B cell (primary cell): ENCODE data around the gene PROM1. TPM values are rescaled to one million over a fixed set of nuclear protein-coding genes. Genes with fewer than 3 reads are reported as not detected.

Experiments used
- ATAC-seq: fragments of 200-7000 bp; cut with Tn5 transposase; one replicate; pipeline ENCODE4 v1.10.0; 2021; ENCODE audit warnings: low read depth, mild to moderate bottlenecking, moderate number of reproducible peaks, moderate library complexity
- CTCF ChIA-PET: fragments of 350-600 bp; sonication (Branson Sonifier 250); formaldehyde crosslinking; loops from one replicate; lab custom pipeline; 2021; ENCODE audit warnings: antibody characterized with exemption, inconsistent platforms; lab: Charles Lee
- POLR2A ChIA-PET: fragments of 350-600 bp; sonication (Branson Sonifier 250); formaldehyde crosslinking; loops from one replicate; lab custom pipeline; 2021; ENCODE audit warnings: antibody characterized with exemption; lab: Charles Lee
- DNase-seq: peaks from one replicate; pipeline ENCODE4 v3.0.0; 2013
- H2AFZ ChIP-seq: 2 replicates; pipeline ENCODE4 v1.6.1; 2012; ENCODE audit warnings: mild to moderate bottlenecking, low read depth, low read length; ENCODE audit not compliant: insufficient read depth, poor library complexity, severe bottlenecking
- H3K27ac ChIP-seq, 2 donors: 1 replicate in 1 of 2; 2 replicates in 1 of 2; pipeline ENCODE4 v1.5.1; 2012 to 2013; ENCODE audit warnings: low read length in 2 of 2, mild to moderate bottlenecking in 2 of 2, moderate library complexity in 1 of 2
- H3K27me3 ChIP-seq, 4 experiments: fragments of 200-600 bp in 1 of 4; sonication (generic) in 1 of 4; replicated peaks in 1 of 4; 1 replicate in 2 of 4; 2 replicates in 2 of 4; pipeline versions ENCODE4 v1.6.1 to v1.7.0; 2013 to 2016; ENCODE audit warnings: low read length in 3 of 4, mild to moderate bottlenecking in 2 of 4, mixed read lengths in 1 of 4, moderate library complexity in 1 of 4; ENCODE audit not compliant: insufficient read depth in 4 of 4, control insufficient read depth in 3 of 4; ENCODE audit errors: control extremely low read depth in 1 of 4
- H3K36me3 ChIP-seq, 2 experiments: replicated peaks in 1 of 2; 1 replicate in 1 of 2; 2 replicates in 1 of 2; pipeline versions ENCODE4 v1.6.1 to v1.7.1; 2013; ENCODE audit warnings: low read length in 1 of 2; ENCODE audit not compliant: insufficient read depth in 2 of 2, control insufficient read depth in 1 of 2; ENCODE audit errors: control extremely low read depth in 1 of 2, extremely low read depth in 1 of 2
- H3K4me1 ChIP-seq, 2 donors: fragments of 200-600 bp in 1 of 2; sonication (generic) in 1 of 2; 1 replicate in 1 of 2; 2 replicates in 1 of 2; pipeline versions ENCODE4 v1.5.1 to v1.6.1; 2013 to 2017; ENCODE audit warnings: low read length in 2 of 2; ENCODE audit not compliant: control insufficient read depth in 2 of 2, insufficient read depth in 2 of 2
- H3K4me2 ChIP-seq: replicated peaks from 2 replicates; pipeline ENCODE3; 2012; ENCODE audit warnings: mild to moderate bottlenecking, low read depth, low read length; ENCODE audit not compliant: poor library complexity, severe bottlenecking
- H3K4me3 ChIP-seq, 5 experiments: fragments of 200-600 bp in 1 of 5; sonication (generic) in 1 of 5; 1 replicate in 3 of 5; 2 replicates in 2 of 5; pipeline versions ENCODE4 v1.5.1 to v1.7.0; 2011 to 2016; ENCODE audit warnings: low read length in 4 of 5, mild to moderate bottlenecking in 4 of 5, low read depth in 2 of 5, control low read depth in 1 of 5, moderate library complexity in 1 of 5; ENCODE audit not compliant: insufficient read depth in 1 of 5; ENCODE audit errors: control extremely low read depth in 1 of 5, extremely low read depth in 1 of 5
- H3K79me2 ChIP-seq: fragments of 200-600 bp; sonication (generic); one replicate; pipeline ENCODE4 v1.6.0; 2016; ENCODE audit warnings: low read length; ENCODE audit not compliant: control insufficient read depth, insufficient read depth
- H3K9ac ChIP-seq: fragments of 200-600 bp; sonication (generic); 2 replicates; pipeline ENCODE4 v1.6.1; 2017; ENCODE audit warnings: mild to moderate bottlenecking, low read length, moderate library complexity
- H3K9me3 ChIP-seq, 3 donors: one replicate each; pipeline versions ENCODE4 v1.6.1 to v1.7.1; 2013; ENCODE audit warnings: low read length in 2 of 3; ENCODE audit not compliant: control insufficient read depth in 2 of 3, insufficient read depth in 1 of 3; ENCODE audit errors: control extremely low read depth in 1 of 3
- H4K20me1 ChIP-seq: 2 replicates; pipeline ENCODE4 v1.6.0; 2012; ENCODE audit warnings: mild to moderate bottlenecking, low read length; ENCODE audit not compliant: insufficient read depth, control insufficient read depth, poor library complexity, severe bottlenecking
- H3K27ac Mint-ChIP-seq: one replicate; pipeline ENCODE4 v1.8.0; 2021; ENCODE audit warnings: mixed read lengths
- H3K27me3 Mint-ChIP-seq: one replicate; pipeline ENCODE4 v1.8.0; 2021; ENCODE audit warnings: mixed read lengths
- H3K4me1 Mint-ChIP-seq: one replicate; pipeline ENCODE4 v1.8.0; 2021; ENCODE audit warnings: mixed read lengths
- H3K4me3 Mint-ChIP-seq: one replicate; pipeline ENCODE4 v1.8.0; 2021; ENCODE audit warnings: mixed read lengths
- H3K9me3 Mint-ChIP-seq: one replicate; pipeline ENCODE4 v1.8.0; 2022; ENCODE audit warnings: mixed read lengths; ENCODE audit not compliant: insufficient read depth
- EZH2 ChIP-seq: IDR thresholded peaks from 2 replicates; pipeline ENCODE4 v1.6.1; 2012; ENCODE audit warnings: borderline replicate concordance, low read depth, mild to moderate bottlenecking, moderate library complexity, low read length; ENCODE audit not compliant: insufficient read depth, poor library complexity, severe bottlenecking
- WGBS: methylation state at CpG from one replicate; pipeline ENCODE4 v1.1.5; 2013; ENCODE audit warnings: missing lambda C conversion rate; ENCODE audit not compliant: insufficient coverage; 5-methylcytosine and 5-hydroxymethylcytosine counted together
- intact Hi-C: fragments of 100-400 bp; cut with micrococcal nuclease; formaldehyde crosslinking; loops from one replicate; pipeline ENCODE4 v1.10.0; 2022
- polyA plus RNA-seq: library from polyadenylated mRNA; depleted of rRNA; stranded (reverse); fragments of >200 nt; gene quantifications from 2 replicates; pipeline ENCODE4 v1.2.3, GENCODE V29; 2012
- total RNA-seq, 2 donors: library from RNA; stranded (reverse); fragments of 120-200 nt in 1 of 2; gene quantifications; 1 replicate in 1 of 2; 2 replicates in 1 of 2; pipeline versions ENCODE4 v1.2.3 to v1.2.4, GENCODE V29; 2013 to 2022
- TF ChIP-seq, protein P1 (sequence below): fragments of 200-600 bp; IDR thresholded peaks from one replicate; pipeline ENCODE4 v1.8.0; 2022; ENCODE audit warnings: antibody characterized with exemption, mild to moderate bottlenecking

PROM1 gene
- total and polyA plus RNA-seq, 2 donors (not counting 1 experiment from before 2014, with no cell fraction given) = 0.04 TPM; not detected in 1

DNA sequence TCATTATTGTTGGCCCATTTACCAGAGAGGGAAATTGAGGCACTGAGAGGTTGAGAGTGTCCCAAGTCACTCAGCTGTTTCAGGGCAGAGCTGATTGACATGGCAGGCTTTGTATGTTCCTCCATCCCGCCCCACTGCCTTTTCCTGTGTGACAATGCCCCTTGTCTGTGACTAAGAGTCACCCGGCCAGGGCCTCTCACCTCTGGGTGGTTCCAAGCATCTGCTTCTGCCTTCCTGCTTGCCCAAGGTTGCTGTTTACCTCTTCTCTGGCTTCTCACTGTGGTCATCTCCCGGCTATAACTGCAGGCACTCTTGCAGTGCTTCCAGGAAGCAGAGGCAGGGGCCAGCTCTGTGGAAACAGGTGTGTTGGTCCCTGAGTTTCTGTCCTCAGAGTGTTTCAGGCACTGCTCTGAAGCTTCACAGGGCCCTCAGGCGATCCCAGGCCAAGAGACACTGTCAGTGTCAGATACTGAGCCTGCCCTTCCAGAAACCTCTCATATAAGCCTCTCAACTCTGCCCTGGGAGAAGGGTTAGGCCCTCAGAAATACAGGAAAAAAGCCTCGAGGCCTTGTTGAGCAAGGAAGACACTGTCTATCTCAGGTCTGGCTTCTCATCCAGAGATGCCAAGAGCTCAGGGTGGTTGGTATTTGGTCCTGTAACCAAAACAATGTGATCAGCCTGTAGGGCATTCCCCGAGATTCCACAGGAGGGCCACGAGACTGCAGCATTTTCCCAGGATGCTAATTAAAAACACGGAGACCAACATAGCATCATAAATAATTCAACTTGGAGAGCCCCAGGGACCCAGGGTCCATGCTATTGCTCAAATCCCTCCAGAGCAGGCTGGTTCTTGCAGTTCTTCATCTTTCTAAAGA, 42.0 kb upstream of the PROM1 start:
- CTCF ChIA-PET = no interaction called here
- Histone ChIP-seq H3K79me2 (no peaks in the 10 kb centered on the region), H2AFZ (no peak overlapping the region), H3K4me2 (no peak overlapping the region), H3K9ac (no peak overlapping the region), H3K9me3 (peaks cover 0 to under 1% (median 0%) of the 10 kb centered on the region in 3 donors), H4K20me1 (no peaks in the 10 kb centered on the region), H3K27ac (no peak overlapping the region), H3K27me3 (no peaks in the 10 kb centered on the region), H3K36me3 (no peaks in the 10 kb centered on the region), H3K4me1 (peaks cover 14 to 15% of the 10 kb centered on the region in 2 donors), H3K4me3 (no peak overlapping the region)
- no peak overlapping the region for H3K4me3 Mint-ChIP-seq
- H3K4me1 Mint-ChIP-seq = peaks cover 13% of the 10 kb centered on the region
- intact Hi-C loops = no loop called here
- H3K27ac Mint-ChIP-seq = no peak overlapping the region
- POLR2A ChIA-PET = no interaction called here
- TF ChIP-seq EZH2 = no peak
- TF ChIP-seq, protein P1, sequence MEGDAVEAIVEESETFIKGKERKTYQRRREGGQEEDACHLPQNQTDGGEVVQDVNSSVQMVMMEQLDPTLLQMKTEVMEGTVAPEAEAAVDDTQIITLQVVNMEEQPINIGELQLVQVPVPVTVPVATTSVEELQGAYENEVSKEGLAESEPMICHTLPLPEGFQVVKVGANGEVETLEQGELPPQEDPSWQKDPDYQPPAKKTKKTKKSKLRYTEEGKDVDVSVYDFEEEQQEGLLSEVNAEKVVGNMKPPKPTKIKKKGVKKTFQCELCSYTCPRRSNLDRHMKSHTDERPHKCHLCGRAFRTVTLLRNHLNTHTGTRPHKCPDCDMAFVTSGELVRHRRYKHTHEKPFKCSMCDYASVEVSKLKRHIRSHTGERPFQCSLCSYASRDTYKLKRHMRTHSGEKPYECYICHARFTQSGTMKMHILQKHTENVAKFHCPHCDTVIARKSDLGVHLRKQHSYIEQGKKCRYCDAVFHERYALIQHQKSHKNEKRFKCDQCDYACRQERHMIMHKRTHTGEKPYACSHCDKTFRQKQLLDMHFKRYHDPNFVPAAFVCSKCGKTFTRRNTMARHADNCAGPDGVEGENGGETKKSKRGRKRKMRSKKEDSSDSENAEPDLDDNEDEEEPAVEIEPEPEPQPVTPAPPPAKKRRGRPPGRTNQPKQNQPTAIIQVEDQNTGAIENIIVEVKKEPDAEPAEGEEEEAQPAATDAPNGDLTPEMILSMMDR = no peak
- no peaks in the 10 kb centered on the region for H3K27me3 Mint-ChIP-seq
- H3K9me3 Mint-ChIP-seq = no peaks in the 10 kb centered on the region
- DNase-seq (no peak), ATAC-seq (no peak)
- 82% methylated on average over 8 of the region's 8 CpGs for WGBS

DNA sequence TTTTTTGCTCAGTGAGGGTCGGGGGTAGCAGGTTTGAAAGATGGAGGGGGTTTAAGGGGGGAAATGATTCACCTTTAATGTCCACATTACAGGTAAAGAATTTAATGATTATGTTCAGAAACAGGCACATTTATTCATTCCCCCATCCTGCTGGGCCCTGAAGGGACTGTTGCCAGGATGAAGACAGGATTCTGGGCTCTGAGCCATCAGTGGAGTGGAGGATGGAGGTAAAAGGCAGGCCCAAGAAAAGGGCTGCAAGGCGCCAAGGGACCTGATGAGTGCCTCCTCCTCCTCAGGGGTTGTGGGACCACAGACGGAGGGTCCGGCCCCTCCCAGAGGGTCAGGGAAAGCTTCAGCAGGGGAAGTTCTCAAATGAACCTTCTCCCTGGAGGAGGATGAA, 40.4 kb upstream of the PROM1 start:
- Mint-ChIP-seq H3K4me1 (peaks cover 13% of the 10 kb centered on the region), H3K9me3 (no peaks in the 10 kb centered on the region), H3K4me3 (no peak overlapping the region), H3K27ac (no peak overlapping the region), H3K27me3 (no peaks in the 10 kb centered on the region)
- POLR2A ChIA-PET = no interaction called here
- peaks cover 14 to 15% of the 10 kb centered on the region in 2 donors for H3K4me1 ChIP-seq
- H3K79me2 ChIP-seq = no peaks in the 10 kb centered on the region
- peaks cover 0 to 6% (median 0%) of the 10 kb centered on the region in 3 donors for H3K9me3 ChIP-seq
- H3K4me2 ChIP-seq = no peak overlapping the region
- intact Hi-C loops = no loop called here
- TF ChIP-seq, protein P1 = no peak
- no peak for TF ChIP-seq EZH2
- CTCF ChIA-PET = no interaction called here
- no peak overlapping the region for H2AFZ ChIP-seq
- no peak for DNase-seq
- H3K27me3 ChIP-seq = no peaks in the 10 kb centered on the region
- no peaks in the 10 kb centered on the region for H4K20me1 ChIP-seq
- no peak overlapping the region for H3K27ac ChIP-seq
- H3K9ac ChIP-seq = no peak overlapping the region
- ATAC-seq = no peak
- no peaks in the 10 kb centered on the region for H3K36me3 ChIP-seq
- H3K4me3 ChIP-seq = no peak overlapping the region
- no CpG with 5 or more reads among the region's 4 CpGs for WGBS
